Esophagus squamous epithelium (tissue), 4 donors: ENCODE measurements around the gene CNPY3.
"Not testable (repeated sequence)": the region's sequence is repeated elsewhere in the genome, so short reads cannot be mapped to it uniquely, and the experiment has no call there.

Source experiments
- CTCF ChIP-seq, 6 experiments: fragments of 450-650 bp in 4 of 6; fragments of 200-600 bp in 2 of 6; sonication (generic) in 2 of 6; IDR thresholded peaks; one replicate each; pipeline ENCODE4 v1.5.1; 2016 to 2019; ENCODE audit warnings: antibody characterized with exemption in 6 of 6, mild to moderate bottlenecking in 4 of 6, moderate library complexity in 4 of 6
- POLR2A ChIP-seq, 4 donors: fragments of 450-650 bp; IDR thresholded peaks; one replicate each; pipeline ENCODE4 v1.6.1; 2017; ENCODE audit warnings: antibody characterized with exemption in 4 of 4, mild to moderate bottlenecking in 4 of 4, moderate library complexity in 3 of 4

GRCh38 chr6:42888201-42888600 lies 41.1 kb upstream of the CNPY3 start:
- TF ChIP-seq CTCF, POLR2A (IDR thresholded peaks at IDR 0.05): not testable (repeated sequence)
